Liver (tissue), 3 donors: ENCODE measurements around the gene GUCY1A2.

Experiments
- EGR1 ChIP-seq, 2 donors: IDR thresholded peaks; 2 replicates each; pipeline ENCODE4 v1.6.1; 2016 to 2018; ENCODE audit warnings: antibody characterized with exemption in 2 of 2, low read depth in 2 of 2
- FOXA2 ChIP-seq: IDR thresholded peaks from 2 replicates; pipeline ENCODE4 v1.6.1; 2016; ENCODE audit warnings: antibody characterized with exemption
- GABPA ChIP-seq, 2 donors: IDR thresholded peaks in 1 of 2; conservative IDR thresholded peaks in 1 of 2; 2 replicates each; pipeline ENCODE4 v1.6.1; 2016; ENCODE audit warnings: antibody characterized with exemption in 2 of 2, mild to moderate bottlenecking in 1 of 2, moderate library complexity in 1 of 2
- JUND ChIP-seq, 2 donors: IDR thresholded peaks; 2 replicates each; pipeline ENCODE4 v1.6.1; 2016; ENCODE audit warnings: antibody characterized with exemption in 2 of 2
- NR2F2 ChIP-seq: IDR thresholded peaks from 2 replicates; pipeline ENCODE4 v1.6.1; 2016; ENCODE audit warnings: antibody characterized with exemption
- RAD21 ChIP-seq, 2 donors: IDR thresholded peaks; 2 replicates each; pipeline ENCODE4 v1.6.1; 2016; ENCODE audit warnings: antibody characterized with exemption in 2 of 2, mild to moderate bottlenecking in 2 of 2
- RXRA ChIP-seq, 2 donors: IDR thresholded peaks; 2 replicates each; pipeline ENCODE4 v1.6.1; 2017 to 2018; ENCODE audit warnings: antibody characterized with exemption in 2 of 2, mild to moderate bottlenecking in 1 of 2
- SP1 ChIP-seq: IDR thresholded peaks from 2 replicates; pipeline ENCODE4 v1.6.1; 2018; ENCODE audit warnings: antibody characterized with exemption, mild to moderate bottlenecking
- YY1 ChIP-seq: IDR thresholded peaks from 2 replicates; pipeline ENCODE4 v1.6.1; 2016; ENCODE audit warnings: antibody characterized with exemption, mild to moderate bottlenecking
- TF ChIP-seq, protein P1 (sequence below): fragments of 150-350 bp; IDR thresholded peaks from 2 replicates; pipeline ENCODE4 v1.5.1; 2017; ENCODE audit warnings: improper control_type of control experiment, low read depth, low read length; ENCODE audit not compliant: missing input control
- TF ChIP-seq, protein P2 (sequence below): IDR thresholded peaks from 2 replicates; pipeline ENCODE4 v1.6.1; 2016; ENCODE audit warnings: antibody characterized with exemption
- TF ChIP-seq, protein P3 (sequence below): IDR thresholded peaks from 2 replicates; pipeline ENCODE4 v1.6.1; 2016; ENCODE audit warnings: antibody characterized with exemption, mild to moderate bottlenecking
- TF ChIP-seq, protein P4 (sequence below): IDR thresholded peaks from 2 replicates; pipeline ENCODE4 v1.6.1; 2016; ENCODE audit warnings: antibody characterized with exemption
- TF ChIP-seq, protein P5 (sequence below): IDR thresholded peaks from 2 replicates; pipeline ENCODE4 v1.6.1; 2016; ENCODE audit warnings: antibody characterized with exemption
- donor health status: healthy.
- donor health status: healthy.

DNA sequence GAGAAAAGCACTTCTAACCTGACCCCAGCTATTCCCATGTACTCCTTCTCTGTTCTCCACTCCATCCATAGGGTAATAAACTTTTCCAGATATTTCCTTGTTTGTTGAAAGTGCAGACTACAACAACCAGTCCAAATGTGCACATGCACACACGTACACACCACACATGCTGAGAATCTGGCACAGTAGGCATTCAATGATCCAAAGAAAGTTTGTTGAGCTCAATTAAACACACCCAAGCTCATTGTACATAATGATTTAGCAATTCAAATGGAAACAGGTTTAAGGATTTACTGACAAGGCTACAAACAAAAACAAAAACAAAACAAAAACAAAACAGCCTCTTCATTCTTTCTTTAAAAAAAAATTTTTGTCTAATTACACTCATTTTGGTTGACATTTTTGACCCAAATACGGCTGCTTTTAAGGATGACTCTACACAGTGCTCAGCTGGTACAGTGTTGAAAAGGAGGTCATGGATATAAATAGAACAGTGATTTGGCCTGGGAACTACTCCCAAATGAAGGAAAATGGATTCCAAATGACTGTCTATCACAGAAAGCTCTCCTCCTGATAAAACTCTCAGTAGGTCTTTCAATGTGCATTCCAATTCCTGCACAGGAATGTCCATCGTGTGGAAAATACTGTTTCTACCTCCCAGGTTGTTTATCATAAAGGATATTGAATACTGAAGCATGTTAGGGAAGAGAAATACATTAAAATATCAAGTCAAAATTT lies 232.2 kb downstream of the GUCY1A2 start:
- TF ChIP-seq GABPA (IDR thresholded peaks at IDR 0.05 in 1 of 2, conservative IDR thresholded peaks at IDR 0.05 in 1 of 2) (no peak), EGR1 (IDR thresholded peaks at IDR 0.05; ENCODE audit: low read depth in 2 of 2) (no peak), SP1 (no peak), NR2F2 (no peak), RAD21 (IDR thresholded peaks at IDR 0.05) (no peak), RXRA (IDR thresholded peaks at IDR 0.05) (no peak), FOXA2 (no peak), JUND (IDR thresholded peaks at IDR 0.05) (no peak), YY1 (no peak)
- TF ChIP-seq, protein P1, sequence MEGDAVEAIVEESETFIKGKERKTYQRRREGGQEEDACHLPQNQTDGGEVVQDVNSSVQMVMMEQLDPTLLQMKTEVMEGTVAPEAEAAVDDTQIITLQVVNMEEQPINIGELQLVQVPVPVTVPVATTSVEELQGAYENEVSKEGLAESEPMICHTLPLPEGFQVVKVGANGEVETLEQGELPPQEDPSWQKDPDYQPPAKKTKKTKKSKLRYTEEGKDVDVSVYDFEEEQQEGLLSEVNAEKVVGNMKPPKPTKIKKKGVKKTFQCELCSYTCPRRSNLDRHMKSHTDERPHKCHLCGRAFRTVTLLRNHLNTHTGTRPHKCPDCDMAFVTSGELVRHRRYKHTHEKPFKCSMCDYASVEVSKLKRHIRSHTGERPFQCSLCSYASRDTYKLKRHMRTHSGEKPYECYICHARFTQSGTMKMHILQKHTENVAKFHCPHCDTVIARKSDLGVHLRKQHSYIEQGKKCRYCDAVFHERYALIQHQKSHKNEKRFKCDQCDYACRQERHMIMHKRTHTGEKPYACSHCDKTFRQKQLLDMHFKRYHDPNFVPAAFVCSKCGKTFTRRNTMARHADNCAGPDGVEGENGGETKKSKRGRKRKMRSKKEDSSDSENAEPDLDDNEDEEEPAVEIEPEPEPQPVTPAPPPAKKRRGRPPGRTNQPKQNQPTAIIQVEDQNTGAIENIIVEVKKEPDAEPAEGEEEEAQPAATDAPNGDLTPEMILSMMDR: no peak
- TF ChIP-seq, protein P2, sequence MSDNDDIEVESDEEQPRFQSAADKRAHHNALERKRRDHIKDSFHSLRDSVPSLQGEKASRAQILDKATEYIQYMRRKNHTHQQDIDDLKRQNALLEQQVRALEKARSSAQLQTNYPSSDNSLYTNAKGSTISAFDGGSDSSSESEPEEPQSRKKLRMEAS: no peak
- TF ChIP-seq, protein P3, sequence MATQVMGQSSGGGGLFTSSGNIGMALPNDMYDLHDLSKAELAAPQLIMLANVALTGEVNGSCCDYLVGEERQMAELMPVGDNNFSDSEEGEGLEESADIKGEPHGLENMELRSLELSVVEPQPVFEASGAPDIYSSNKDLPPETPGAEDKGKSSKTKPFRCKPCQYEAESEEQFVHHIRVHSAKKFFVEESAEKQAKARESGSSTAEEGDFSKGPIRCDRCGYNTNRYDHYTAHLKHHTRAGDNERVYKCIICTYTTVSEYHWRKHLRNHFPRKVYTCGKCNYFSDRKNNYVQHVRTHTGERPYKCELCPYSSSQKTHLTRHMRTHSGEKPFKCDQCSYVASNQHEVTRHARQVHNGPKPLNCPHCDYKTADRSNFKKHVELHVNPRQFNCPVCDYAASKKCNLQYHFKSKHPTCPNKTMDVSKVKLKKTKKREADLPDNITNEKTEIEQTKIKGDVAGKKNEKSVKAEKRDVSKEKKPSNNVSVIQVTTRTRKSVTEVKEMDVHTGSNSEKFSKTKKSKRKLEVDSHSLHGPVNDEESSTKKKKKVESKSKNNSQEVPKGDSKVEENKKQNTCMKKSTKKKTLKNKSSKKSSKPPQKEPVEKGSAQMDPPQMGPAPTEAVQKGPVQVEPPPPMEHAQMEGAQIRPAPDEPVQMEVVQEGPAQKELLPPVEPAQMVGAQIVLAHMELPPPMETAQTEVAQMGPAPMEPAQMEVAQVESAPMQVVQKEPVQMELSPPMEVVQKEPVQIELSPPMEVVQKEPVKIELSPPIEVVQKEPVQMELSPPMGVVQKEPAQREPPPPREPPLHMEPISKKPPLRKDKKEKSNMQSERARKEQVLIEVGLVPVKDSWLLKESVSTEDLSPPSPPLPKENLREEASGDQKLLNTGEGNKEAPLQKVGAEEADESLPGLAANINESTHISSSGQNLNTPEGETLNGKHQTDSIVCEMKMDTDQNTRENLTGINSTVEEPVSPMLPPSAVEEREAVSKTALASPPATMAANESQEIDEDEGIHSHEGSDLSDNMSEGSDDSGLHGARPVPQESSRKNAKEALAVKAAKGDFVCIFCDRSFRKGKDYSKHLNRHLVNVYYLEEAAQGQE: no peak
- TF ChIP-seq, protein P4, sequence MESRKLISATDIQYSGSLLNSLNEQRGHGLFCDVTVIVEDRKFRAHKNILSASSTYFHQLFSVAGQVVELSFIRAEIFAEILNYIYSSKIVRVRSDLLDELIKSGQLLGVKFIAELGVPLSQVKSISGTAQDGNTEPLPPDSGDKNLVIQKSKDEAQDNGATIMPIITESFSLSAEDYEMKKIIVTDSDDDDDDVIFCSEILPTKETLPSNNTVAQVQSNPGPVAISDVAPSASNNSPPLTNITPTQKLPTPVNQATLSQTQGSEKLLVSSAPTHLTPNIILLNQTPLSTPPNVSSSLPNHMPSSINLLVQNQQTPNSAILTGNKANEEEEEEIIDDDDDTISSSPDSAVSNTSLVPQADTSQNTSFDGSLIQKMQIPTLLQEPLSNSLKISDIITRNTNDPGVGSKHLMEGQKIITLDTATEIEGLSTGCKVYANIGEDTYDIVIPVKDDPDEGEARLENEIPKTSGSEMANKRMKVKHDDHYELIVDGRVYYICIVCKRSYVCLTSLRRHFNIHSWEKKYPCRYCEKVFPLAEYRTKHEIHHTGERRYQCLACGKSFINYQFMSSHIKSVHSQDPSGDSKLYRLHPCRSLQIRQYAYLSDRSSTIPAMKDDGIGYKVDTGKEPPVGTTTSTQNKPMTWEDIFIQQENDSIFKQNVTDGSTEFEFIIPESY: no peak
- TF ChIP-seq, protein P5, sequence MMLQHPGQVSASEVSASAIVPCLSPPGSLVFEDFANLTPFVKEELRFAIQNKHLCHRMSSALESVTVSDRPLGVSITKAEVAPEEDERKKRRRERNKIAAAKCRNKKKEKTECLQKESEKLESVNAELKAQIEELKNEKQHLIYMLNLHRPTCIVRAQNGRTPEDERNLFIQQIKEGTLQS: no peak
